A673 (cell line): ENCODE data around the gene RGS7. TPM values are rescaled to one million over a fixed set of nuclear protein-coding genes. Genes with fewer than 3 reads are reported as not detected.

Experiments
- BruUV-seq: library from RNA; stranded (reverse); fragments of 400-500 nt; replicated peaks from 2 replicates; lab custom pipeline; 2021; lab: Mats Ljungman, UMichigan
- CTCF ChIA-PET: fragments of 300-600 bp; sonication (Branson Sonifier 250); formaldehyde crosslinking; loops from one replicate; lab custom pipeline; 2022; ENCODE audit warnings: antibody characterized with exemption; lab: Charles Lee
- POLR2A ChIA-PET: fragments of 300-600 bp; sonication (Branson Sonifier 250); formaldehyde crosslinking; loops from one replicate; lab custom pipeline; 2022; ENCODE audit warnings: antibody characterized with exemption; ENCODE audit not compliant: low non-redundant PET; lab: Charles Lee
- DNase-seq: peaks from one replicate; pipeline ENCODE4 v3.0.0-alpha.2; 2015; ENCODE audit warnings: low spot score
- H3K27ac ChIP-seq: fragments of 200-600 bp; sonication (generic); 2 replicates; pipeline ENCODE4 v1.5.1; 2016; ENCODE audit warnings: mixed run types, low read depth, mild to moderate bottlenecking, mixed read lengths, antibody characterized with exemption, low read length; ENCODE audit not compliant: poor library complexity, severe bottlenecking
- H3K27me3 ChIP-seq: fragments of 200-600 bp; sonication (generic); replicated peaks from 2 replicates; pipeline ENCODE4 v1.6.1; 2017; ENCODE audit warnings: mixed run types, low read depth, mild to moderate bottlenecking, mixed read lengths, antibody characterized with exemption, low read length; ENCODE audit not compliant: insufficient read depth, poor library complexity
- H3K36me3 ChIP-seq: fragments of 200-600 bp; sonication (generic); 2 replicates; pipeline ENCODE4 v1.6.1; 2016; ENCODE audit warnings: mixed run types, mild to moderate bottlenecking, mixed read lengths, antibody characterized with exemption, low read length; ENCODE audit not compliant: insufficient read depth, poor library complexity, severe bottlenecking
- H3K4me1 ChIP-seq: fragments of 200-600 bp; sonication (generic); 2 replicates; pipeline ENCODE4 v1.6.1; 2017; ENCODE audit warnings: mixed run types, mild to moderate bottlenecking, mixed read lengths, antibody characterized with exemption, low read length; ENCODE audit not compliant: insufficient read depth, poor library complexity, severe bottlenecking
- H3K4me3 ChIP-seq: fragments of 200-600 bp; sonication (generic); 2 replicates; pipeline ENCODE4 v1.5.1; 2016; ENCODE audit warnings: low read depth, mixed run types, mild to moderate bottlenecking, mixed read lengths, low read length; ENCODE audit not compliant: poor library complexity, severe bottlenecking
- H3K9me3 ChIP-seq: fragments of 200-600 bp; sonication (generic); 2 replicates; pipeline ENCODE4 v1.6.1; 2016; ENCODE audit warnings: mixed run types, low read depth, mild to moderate bottlenecking, mixed read lengths, antibody characterized with exemption, low read length; ENCODE audit not compliant: poor library complexity, severe bottlenecking
- EZH2 ChIP-seq: fragments of 200-600 bp; sonication (generic); IDR thresholded peaks from 2 replicates; pipeline ENCODE4 v1.6.1; 2017; ENCODE audit warnings: borderline replicate concordance, low read depth, mild to moderate bottlenecking, mixed read lengths, antibody characterized with exemption, low read length; ENCODE audit not compliant: poor library complexity, severe bottlenecking
- intact Hi-C: fragments of 100-400 bp; cut with micrococcal nuclease; formaldehyde crosslinking; loops from one replicate; pipeline ENCODE4 v1.10.0; 2022; ENCODE audit not compliant: unreplicated experiment
- total RNA-seq: library from RNA; stranded (reverse); gene quantifications from 2 replicates; pipeline ENCODE4 v1.2.3, GENCODE V29; 2021
- TF ChIP-seq, protein P1 (sequence below): fragments of 300-800, 200-600 bp; sonication (generic); conservative IDR thresholded peaks from 2 replicates; pipeline ENCODE4 v1.5.1; 2017; ENCODE audit warnings: low read depth, mild to moderate bottlenecking, antibody characterized with exemption, low read length, moderate library complexity, mixed read lengths

Gene RGS7
- total RNA-seq, 1 experiment from 2014 or later: not detected

GRCh38 chr1:241375886-241376285 lies 18.9 kb upstream of the RGS7 start:
- POLR2A ChIA-PET: no interaction called here
- TF ChIP-seq EZH2: no peak
- TF ChIP-seq, protein P1, sequence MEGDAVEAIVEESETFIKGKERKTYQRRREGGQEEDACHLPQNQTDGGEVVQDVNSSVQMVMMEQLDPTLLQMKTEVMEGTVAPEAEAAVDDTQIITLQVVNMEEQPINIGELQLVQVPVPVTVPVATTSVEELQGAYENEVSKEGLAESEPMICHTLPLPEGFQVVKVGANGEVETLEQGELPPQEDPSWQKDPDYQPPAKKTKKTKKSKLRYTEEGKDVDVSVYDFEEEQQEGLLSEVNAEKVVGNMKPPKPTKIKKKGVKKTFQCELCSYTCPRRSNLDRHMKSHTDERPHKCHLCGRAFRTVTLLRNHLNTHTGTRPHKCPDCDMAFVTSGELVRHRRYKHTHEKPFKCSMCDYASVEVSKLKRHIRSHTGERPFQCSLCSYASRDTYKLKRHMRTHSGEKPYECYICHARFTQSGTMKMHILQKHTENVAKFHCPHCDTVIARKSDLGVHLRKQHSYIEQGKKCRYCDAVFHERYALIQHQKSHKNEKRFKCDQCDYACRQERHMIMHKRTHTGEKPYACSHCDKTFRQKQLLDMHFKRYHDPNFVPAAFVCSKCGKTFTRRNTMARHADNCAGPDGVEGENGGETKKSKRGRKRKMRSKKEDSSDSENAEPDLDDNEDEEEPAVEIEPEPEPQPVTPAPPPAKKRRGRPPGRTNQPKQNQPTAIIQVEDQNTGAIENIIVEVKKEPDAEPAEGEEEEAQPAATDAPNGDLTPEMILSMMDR: no peak
- Histone ChIP-seq H3K27ac (no peak overlapping the region), H3K27me3 (peaks cover 4% of the 10 kb centered on the region), H3K4me3 (no peak overlapping the region), H3K4me1 (no peaks in the 10 kb centered on the region), H3K9me3 (no peaks in the 10 kb centered on the region), H3K36me3 (no peaks in the 10 kb centered on the region)
- BruUV-seq: no TSS peak
- no peak for DNase-seq
- CTCF ChIA-PET: no interaction called here
- intact Hi-C loops: no loop called here

- Histone ChIP-seq H3K27ac (no peak overlapping the region), H3K4me3 (no peak overlapping the region), H3K4me1 (no peaks in the 10 kb centered on the region), H3K36me3 (no peaks in the 10 kb centered on the region), H3K9me3 (no peaks in the 10 kb centered on the region), H3K27me3 (peaks cover 17% of the 10 kb centered on the region)
- BruUV-seq: no TSS peak
- CTCF ChIA-PET: no interaction called here
- DNase-seq: no peak
- intact Hi-C loops: no loop called here
- POLR2A ChIA-PET: no interaction called here
- TF ChIP-seq, protein P1: no peak
These were observed 9.2 kb upstream of the RGS7 start for GRCh38 chr1:241366196-241366595.

GRCh38 chr1:241362350-241362749 lies 5.3 kb upstream of the RGS7 start:
- POLR2A ChIA-PET: no interaction called here
- Histone ChIP-seq H3K27me3 (peaks cover 23% of the 10 kb centered on the region), H3K27ac (no peak overlapping the region), H3K9me3 (no peaks in the 10 kb centered on the region), H3K36me3 (no peaks in the 10 kb centered on the region), H3K4me3 (no peak overlapping the region), H3K4me1 (no peaks in the 10 kb centered on the region)
- intact Hi-C loops: no loop called here
- CTCF ChIA-PET: no interaction called here
- no peak for TF ChIP-seq EZH2
- TF ChIP-seq, protein P1: no peak
- no peak for DNase-seq
- no TSS peak for BruUV-seq
